HG02885 (cell line): ENCODE data around the gene POLR3A.

Experiments
- ATAC-seq: cut with Tn5 transposase; IDR thresholded peaks from one replicate; pipeline ENCODE4 v1.9.1; 2021; ENCODE audit warnings: mild to moderate bottlenecking; ENCODE audit not compliant: unreplicated experiment, poor library complexity

POLR3A gene

GRCh38 chr10:78047314-78047891, 18.1 kb upstream of the POLR3A start:
- ATAC-seq, result no peak

- ATAC-seq, result no peak
Observed at GRCh38 chr10:78046711-78047269, 17.5 kb upstream of the POLR3A start.

- no peak for ATAC-seq
Observed at GRCh38 chr10:78045856-78046255, 16.5 kb upstream of the POLR3A start.

- ATAC-seq, result peak; percentile 66
Observed at GRCh38 chr10:78045237-78045636, 15.9 kb upstream of the POLR3A start.

DNA sequence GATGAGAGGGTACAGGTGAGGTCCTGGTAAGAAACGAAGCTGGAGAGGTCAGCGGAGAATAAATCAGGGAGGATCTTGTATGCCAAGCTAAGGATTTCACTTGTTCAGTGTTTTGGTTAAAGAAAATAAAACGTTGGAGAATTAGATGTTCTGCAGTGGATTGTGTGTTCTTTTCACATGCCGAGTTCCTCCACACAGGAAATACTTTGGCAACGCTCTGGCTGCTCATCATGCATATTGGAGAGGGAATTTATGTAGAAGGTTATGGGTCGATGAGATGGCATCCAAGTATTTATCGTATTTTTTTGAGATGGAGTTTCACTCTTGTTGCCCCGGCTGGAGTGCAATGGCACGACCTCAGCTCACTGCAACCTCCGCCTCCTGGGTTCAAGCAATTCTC, 15.4 kb upstream of the POLR3A start:
- ATAC-seq, result no peak

GRCh38 chr10:78044179-78044578, 14.9 kb upstream of the POLR3A start:
- no peak for ATAC-seq

GRCh38 chr10:78042752-78043104, 13.4 kb upstream of the POLR3A start:
- no peak for ATAC-seq

- no peak for ATAC-seq
Observed at GRCh38 chr10:78042058-78042751, 12.9 kb upstream of the POLR3A start.

- no peak for ATAC-seq
Observed at GRCh38 chr10:78041170-78042057, 12.1 kb upstream of the POLR3A start.

- ATAC-seq, result no peak
Observed at GRCh38 chr10:78039743-78040142, 10.4 kb upstream of the POLR3A start.

GRCh38 chr10:78038791-78039547, 9.7 kb upstream of the POLR3A start:
- no peak for ATAC-seq

DNA sequence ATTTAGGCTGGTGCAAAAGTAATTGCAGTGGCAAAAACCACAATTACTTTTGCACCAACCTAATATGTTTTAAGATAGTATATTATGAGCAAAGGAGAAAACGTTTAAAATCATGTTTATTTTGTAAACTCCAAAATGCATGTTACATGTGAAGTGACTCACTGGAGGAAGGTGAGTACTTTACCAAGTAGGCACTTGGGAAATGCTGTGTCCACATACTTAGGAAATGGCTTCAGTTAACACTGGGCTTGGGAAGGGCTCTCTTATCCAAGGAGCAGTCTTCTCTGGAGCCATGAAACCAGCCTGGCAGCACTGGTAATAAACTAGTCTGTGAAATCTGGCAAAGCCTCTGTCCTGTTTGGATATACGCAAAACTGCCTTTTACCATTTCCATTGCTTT, 8.8 kb upstream of the POLR3A start:
- no peak for ATAC-seq

DNA sequence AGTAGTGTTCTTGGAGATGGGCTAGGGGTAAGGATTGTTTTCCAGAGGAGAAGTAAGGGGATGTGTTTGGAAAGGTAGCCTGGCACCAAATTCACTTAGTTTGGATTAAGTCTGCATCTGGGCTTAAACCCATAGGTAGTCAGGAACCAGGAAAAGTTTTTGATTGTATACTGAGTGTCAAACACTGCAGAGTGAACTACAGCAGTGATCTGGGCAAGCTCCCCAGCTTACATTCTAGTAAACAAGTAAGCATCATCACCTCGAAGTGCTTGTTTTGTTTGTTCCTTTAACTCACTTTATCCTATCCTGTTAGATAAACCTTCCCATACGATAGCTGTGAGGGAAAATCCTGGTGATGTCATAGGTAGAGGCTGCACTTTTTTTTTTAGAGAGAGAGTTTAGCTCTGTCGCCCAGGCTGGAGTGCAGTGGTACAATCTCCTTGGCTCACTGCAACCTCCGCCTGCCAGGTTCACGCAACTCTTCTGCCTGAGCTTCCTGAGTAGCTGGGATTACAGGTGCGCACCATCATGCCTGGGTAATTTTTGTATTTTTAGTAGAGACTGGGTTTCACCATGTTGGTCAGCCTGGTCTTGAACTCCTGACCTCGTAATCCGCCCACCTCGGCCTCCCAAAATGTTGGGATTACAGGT, 6.7 kb upstream of the POLR3A start:
- ATAC-seq, result no peak

- no peak for ATAC-seq
Observed at GRCh38 chr10:78035437-78035836, 6.1 kb upstream of the POLR3A start.

- ATAC-seq, result no peak
Observed at GRCh38 chr10:78035025-78035424, 5.7 kb upstream of the POLR3A start.

- peak; percentile 82 for ATAC-seq
Observed at GRCh38 chr10:78033637-78034470, 4.5 kb upstream of the POLR3A start, which contains the start of gene RPS24. Gene RPS24 (plus strand): TSS chr10:78033863. CDS start chr10:78033902, 39 bp downstream.

DNA sequence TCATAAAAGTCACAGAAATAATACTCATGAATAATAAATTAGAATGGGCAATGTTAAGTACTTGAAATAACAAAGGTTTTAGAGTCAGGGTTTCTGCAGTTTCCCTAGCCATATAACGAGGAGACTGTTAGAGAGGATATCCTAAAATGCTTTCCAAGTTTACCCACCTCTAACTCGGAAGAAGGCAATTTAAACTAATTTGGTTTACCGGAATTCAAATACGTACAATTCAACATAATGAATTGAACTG, 4.0 kb upstream of the POLR3A start:
- no peak for ATAC-seq

GRCh38 chr10:78028438-78029268, 662 bp downstream of the POLR3A start:
- no peak for ATAC-seq
